Activated CD4-positive, alpha-beta T cell treated with anti-CD3 and anti-CD28 coated beads, Interleukin-2, amount 10 ng/mL, durations not matched to agents 7 days and 5 days (primary cell): ENCODE results near the gene PRKAB1. TPM values are rescaled to one million over a fixed set of nuclear protein-coding genes. Genes with fewer than 3 reads are reported as not detected.

Source experiments
- CTCF ChIA-PET: fragments of 350-600 bp; sonication (Branson Sonifier 250); formaldehyde crosslinking; loops from one replicate; lab custom pipeline; 2021; ENCODE audit warnings: antibody characterized with exemption; lab: Charles Lee
- POLR2A ChIA-PET: fragments of 350-600 bp; sonication (Branson Sonifier 250); formaldehyde crosslinking; loops from one replicate; lab custom pipeline; 2021; ENCODE audit warnings: antibody characterized with exemption; lab: Charles Lee
- DNase-seq: peaks from one replicate; pipeline ENCODE4 v3.0.0-alpha.2; 2020
- H3K27ac Mint-ChIP-seq: one replicate; pipeline ENCODE4 v1.8.0; 2021; ENCODE audit warnings: mild to moderate bottlenecking, moderate library complexity, mixed read lengths
- H3K27me3 Mint-ChIP-seq: one replicate; pipeline ENCODE4 v1.8.0; 2021; ENCODE audit warnings: mixed read lengths
- H3K36me3 Mint-ChIP-seq: one replicate; pipeline ENCODE4 v1.8.0; 2021; ENCODE audit warnings: low read depth, mixed read lengths
- H3K4me1 Mint-ChIP-seq: one replicate; pipeline ENCODE4 v1.8.0; 2021; ENCODE audit warnings: mixed read lengths
- H3K4me3 Mint-ChIP-seq: one replicate; pipeline ENCODE4 v1.8.0; 2021; ENCODE audit warnings: mild to moderate bottlenecking, moderate library complexity, mixed read lengths
- H3K9me3 Mint-ChIP-seq: one replicate; pipeline ENCODE4 v1.8.0; 2021; ENCODE audit warnings: mixed read lengths
- microRNA-seq: library from miRNA; unstranded; fragments of <30 nt; microRNA quantifications from one replicate; pipeline ENCODE4 v1.2.0, GENCODE V29; 2021; ENCODE audit warnings: borderline microRNAs expressed, borderline replicate concordance
- total RNA-seq, 2 experiments: library from RNA; stranded (reverse); gene quantifications; one replicate each; pipeline ENCODE4 v1.2.3, GENCODE V29; 2021

PRKAB1 gene
- total RNA-seq, 2 experiments from 2014 or later: 30.7 to 37.2 TPM

DNA sequence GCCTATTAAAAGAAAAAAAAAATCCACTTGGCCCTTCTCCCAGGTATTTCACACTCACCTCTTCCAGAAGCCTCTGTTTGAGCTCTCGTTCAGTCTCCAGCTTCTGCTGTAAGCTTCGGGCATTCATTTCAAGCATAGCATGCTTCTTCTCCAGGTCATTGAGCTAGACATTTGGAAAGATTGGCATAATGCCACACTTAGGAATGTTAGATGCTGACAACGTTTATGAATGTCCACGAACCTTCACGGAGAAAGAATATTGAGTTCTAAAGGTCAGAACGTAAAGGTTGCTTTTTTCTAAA is 60.5 kb downstream of the PRKAB1 start:
- Mint-ChIP-seq H3K27ac (no peak overlapping the region), H3K4me3 (no peak overlapping the region), H3K9me3 (no peaks in the 10 kb centered on the region), H3K27me3 (no peaks in the 10 kb centered on the region), H3K4me1 (peaks cover 6% of the 10 kb centered on the region), H3K36me3 (peaks cover 41% of the 10 kb centered on the region)
- POLR2A ChIA-PET: no interaction called here
- CTCF ChIA-PET: interaction anchor here (0.6 kb wide), 1 partner anchor 21 kb away, joined by 4 read pairs; no protein-coding TSS in a partner anchor
- no peak for DNase-seq

DNA sequence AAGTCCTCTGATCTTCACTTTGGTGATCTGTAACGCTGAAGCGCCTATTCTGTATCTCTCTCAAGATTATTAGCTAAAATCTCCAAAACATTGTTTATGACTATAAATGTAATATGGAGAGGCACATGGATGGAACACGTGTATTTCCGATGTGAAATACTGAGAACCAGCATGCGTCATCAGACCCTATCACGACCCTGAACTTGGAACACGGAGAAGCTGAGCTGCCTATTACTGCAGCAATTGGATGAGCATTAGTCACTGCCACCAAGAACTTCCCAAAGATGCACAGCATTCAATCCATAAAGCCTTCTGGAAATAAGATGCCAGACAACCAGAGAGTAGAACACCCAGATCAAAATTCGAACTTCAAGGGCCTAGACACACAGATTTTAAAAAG is 61.9 kb downstream of the PRKAB1 start:
- CTCF ChIA-PET: no interaction called here
- Mint-ChIP-seq H3K27ac (no peak overlapping the region), H3K4me3 (no peak overlapping the region), H3K27me3 (no peaks in the 10 kb centered on the region), H3K36me3 (peaks cover 47% of the 10 kb centered on the region), H3K4me1 (peaks cover 6% of the 10 kb centered on the region), H3K9me3 (no peaks in the 10 kb centered on the region)
- POLR2A ChIA-PET: no interaction called here
- DNase-seq: no peak

DNA sequence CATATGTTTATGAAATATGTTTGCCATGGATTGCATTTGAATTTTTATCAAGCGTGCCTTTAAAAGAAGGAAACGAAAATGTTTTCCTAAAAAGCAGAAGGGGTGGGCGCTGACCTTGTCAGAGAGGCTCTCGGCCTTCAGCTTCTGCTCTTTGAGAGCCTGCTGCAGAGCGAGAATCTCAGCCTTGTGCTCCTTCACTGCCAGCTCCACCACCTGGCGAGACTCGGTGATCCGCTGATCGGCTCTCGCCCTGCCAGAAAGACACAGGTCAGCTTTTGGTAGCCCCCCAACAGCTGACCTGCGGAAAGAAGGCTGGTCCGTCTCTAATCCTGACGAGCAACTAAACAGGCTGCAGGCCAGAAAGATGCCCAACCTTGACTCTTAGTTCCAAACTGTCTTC is 62.4 kb downstream of the PRKAB1 start:
- peaks cover 6% of the 10 kb centered on the region for H3K4me1 Mint-ChIP-seq
- CTCF ChIA-PET: no interaction called here
- DNase-seq: no peak
- POLR2A ChIA-PET: no interaction called here
- peaks cover 47% of the 10 kb centered on the region for H3K36me3 Mint-ChIP-seq
- H3K27ac Mint-ChIP-seq: no peak overlapping the region
- H3K4me3 Mint-ChIP-seq: no peak overlapping the region
- no peaks in the 10 kb centered on the region for H3K9me3 Mint-ChIP-seq
- no peaks in the 10 kb centered on the region for H3K27me3 Mint-ChIP-seq

Small RNAs within 50 kb of the gene (microRNA-seq; reads per million reads assigned to microRNA genes)
- not detected for gene MIR1178

Other genes starting within 250 kb of the PRKAB1 start
- not detected for gene TMEM233, start 74.4 kb upstream of the PRKAB1 start, total RNA-seq
- 100 to 1,000 TPM; 113 to 132 TPM for gene CIT, start 209.2 kb downstream of the PRKAB1 start, total RNA-seq